ENCODE data around the gene MAGEA9. TPM values are rescaled to one million over a fixed set of nuclear protein-coding genes. Genes with fewer than 3 reads are reported as not detected.

MAGEA9 gene
- total RNA-seq, 1 donor from 2014 or later: not detected

GRCh38 chrX:149818652-149819051 is 36.9 kb downstream of the MAGEA9 start:
- Mint-ChIP-seq H3K9me3 (ENCODE audit: low read depth) (peaks cover 43% of the 10 kb centered on the region), H3K36me3 (ENCODE audit: insufficient read depth) (no peaks in the 10 kb centered on the region)
- TF ChIP-seq CTCF (IDR thresholded peaks at IDR 0.05; ENCODE audit: unreplicated experiment): no peak

DNA sequence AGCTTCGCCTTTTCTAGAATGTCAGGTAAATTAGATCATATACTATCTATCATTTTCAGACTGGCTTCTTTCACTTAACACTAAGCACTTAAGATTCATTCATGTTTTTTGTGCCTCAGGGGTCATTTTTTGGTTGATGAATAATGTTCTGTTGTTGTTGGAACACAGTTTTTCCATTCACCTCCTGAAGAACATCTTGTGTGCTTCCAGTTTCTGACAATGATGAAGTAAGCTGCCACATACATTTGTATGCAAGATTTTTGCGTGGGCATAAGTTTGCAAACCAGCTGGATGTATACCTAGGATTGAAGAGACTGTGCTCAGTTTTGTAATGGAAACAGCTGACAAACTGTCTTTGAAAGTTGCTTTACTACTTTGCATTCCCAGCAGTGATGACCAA is 37.6 kb downstream of the MAGEA9 start:
- Mint-ChIP-seq H3K9me3 (ENCODE audit: low read depth) (peaks cover 42% of the 10 kb centered on the region), H3K27me3 (no peaks in the 10 kb centered on the region), H3K4me1 (ENCODE audit: low read depth) (no peaks in the 10 kb centered on the region), H3K4me3 (ENCODE audit: low read depth) (no peak overlapping the region), H3K36me3 (ENCODE audit: insufficient read depth) (no peaks in the 10 kb centered on the region), H3K27ac (no peak overlapping the region)
- no peak for DNase-seq (ENCODE audit: low spot score, unreplicated experiment)
- no peak for TF ChIP-seq CTCF (IDR thresholded peaks at IDR 0.05; ENCODE audit: unreplicated experiment)

More at GRCh38 chrX:149818652-149819051, 36.9 kb downstream of the MAGEA9 start:
- DNase-seq (ENCODE audit: low spot score, unreplicated experiment): no peak
- H3K27ac Mint-ChIP-seq: no peak overlapping the region
- H3K4me3 Mint-ChIP-seq (ENCODE audit: low read depth): no peak overlapping the region
- H3K27me3 Mint-ChIP-seq: no peaks in the 10 kb centered on the region
- H3K4me1 Mint-ChIP-seq (ENCODE audit: low read depth): no peaks in the 10 kb centered on the region

- no peak for DNase-seq (ENCODE audit: low spot score, unreplicated experiment)
- Mint-ChIP-seq H3K4me3 (ENCODE audit: low read depth) (no peak overlapping the region), H3K4me1 (ENCODE audit: low read depth) (peaks cover 9% of the 10 kb centered on the region), H3K27ac (no peak overlapping the region), H3K36me3 (ENCODE audit: insufficient read depth) (peaks cover 2% of the 10 kb centered on the region), H3K9me3 (ENCODE audit: low read depth) (peaks cover 34% of the 10 kb centered on the region), H3K27me3 (peaks cover 19% of the 10 kb centered on the region)
- TF ChIP-seq CTCF (IDR thresholded peaks at IDR 0.05; ENCODE audit: unreplicated experiment): peak; percentile 38
These were observed 43.7 kb downstream of the MAGEA9 start for GRCh38 chrX:149825424-149825823.

DNA sequence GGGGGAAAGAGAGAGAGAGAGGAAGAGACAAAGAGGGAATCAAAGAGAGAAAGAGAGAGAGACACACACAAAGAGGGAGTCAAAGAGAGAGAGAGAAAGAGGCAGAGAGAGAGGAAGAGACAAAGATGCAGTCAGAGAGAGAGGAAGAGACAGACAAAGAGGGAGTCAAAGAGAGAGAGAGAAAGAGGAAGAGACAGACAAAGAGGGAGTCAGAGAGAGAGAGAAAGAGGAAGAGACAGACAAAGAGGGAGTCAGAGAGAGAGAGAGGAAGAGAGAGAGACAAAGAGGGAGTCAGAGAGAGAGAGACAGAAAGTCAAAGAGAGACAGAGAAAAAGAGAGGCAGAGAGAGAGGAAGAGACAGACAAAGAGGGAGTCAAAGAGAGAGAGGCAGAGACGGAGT is 45.5 kb downstream of the MAGEA9 start:
- Mint-ChIP-seq H3K9me3 (ENCODE audit: low read depth) (peaks cover 29% of the 10 kb centered on the region), H3K4me1 (ENCODE audit: low read depth) (peaks cover 12% of the 10 kb centered on the region), H3K36me3 (ENCODE audit: insufficient read depth) (peaks cover 2% of the 10 kb centered on the region), H3K27me3 (peaks cover 19% of the 10 kb centered on the region), H3K27ac (no peak overlapping the region), H3K4me3 (ENCODE audit: low read depth) (no peak overlapping the region)
- no peak for TF ChIP-seq CTCF (IDR thresholded peaks at IDR 0.05; ENCODE audit: unreplicated experiment)
- no peak for DNase-seq (ENCODE audit: low spot score, unreplicated experiment)

DNA sequence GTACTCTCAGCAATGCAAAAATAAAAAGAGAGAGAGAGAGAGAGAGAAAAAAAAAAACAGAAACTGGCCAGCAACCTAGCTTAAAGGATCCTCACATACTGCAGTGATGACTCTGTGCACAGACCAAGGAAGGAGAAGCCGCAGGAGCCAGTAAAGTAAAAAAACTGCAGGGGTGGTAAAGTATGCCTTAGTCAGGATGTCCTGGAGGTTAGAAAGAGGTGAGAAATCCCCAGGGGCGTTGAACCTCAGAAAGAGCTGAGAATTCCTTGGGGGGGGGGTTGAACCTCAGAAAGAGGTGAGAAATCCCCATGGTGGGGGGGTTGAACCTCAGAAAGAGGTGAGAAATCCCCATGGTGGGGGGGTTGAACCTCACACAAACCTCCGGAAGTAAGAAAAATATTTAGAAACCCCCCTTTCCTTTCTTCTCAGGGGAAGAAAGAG is 48.0 kb downstream of the MAGEA9 start:
- no peak for TF ChIP-seq CTCF (IDR thresholded peaks at IDR 0.05; ENCODE audit: unreplicated experiment)
- Mint-ChIP-seq H3K4me1 (ENCODE audit: low read depth) (peaks cover 12% of the 10 kb centered on the region), H3K4me3 (ENCODE audit: low read depth) (peak overlapping the region; percentile 75), H3K9me3 (ENCODE audit: low read depth) (peaks cover 25% of the 10 kb centered on the region), H3K27ac (peak overlapping the region; percentile 86), H3K36me3 (ENCODE audit: insufficient read depth) (peaks cover 2% of the 10 kb centered on the region), H3K27me3 (peaks cover 19% of the 10 kb centered on the region)
- no peak for DNase-seq (ENCODE audit: low spot score, unreplicated experiment)
